ENCODE results near the gene GPR84.

GPR84 gene

DNA sequence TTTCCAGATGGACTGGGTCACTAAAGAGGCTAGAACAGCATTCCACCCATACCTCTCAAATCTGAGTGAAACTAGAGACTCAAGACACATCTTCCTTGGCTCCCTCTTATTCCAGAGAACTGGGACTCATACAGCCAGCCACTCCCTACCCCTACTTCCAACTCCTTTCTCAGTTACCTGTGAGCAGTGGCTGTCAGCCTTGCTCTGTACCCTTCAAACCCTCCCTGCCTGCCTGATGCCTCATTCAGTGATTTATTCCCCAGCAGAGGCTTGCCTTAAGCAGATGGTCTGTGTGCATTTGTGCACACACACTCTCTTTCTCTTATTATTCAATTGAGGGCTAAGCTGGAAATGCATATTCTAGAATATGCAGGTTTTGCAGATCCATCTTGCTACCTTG, 14.6 kb downstream of the GPR84 start:
- no peak for TF ChIP-seq POLR2A (IDR thresholded peaks at IDR 0.05; ENCODE audit: low read length)
- no peak for TF ChIP-seq GATA1 (IDR thresholded peaks at IDR 0.05; ENCODE audit: low read depth, low read length)

DNA sequence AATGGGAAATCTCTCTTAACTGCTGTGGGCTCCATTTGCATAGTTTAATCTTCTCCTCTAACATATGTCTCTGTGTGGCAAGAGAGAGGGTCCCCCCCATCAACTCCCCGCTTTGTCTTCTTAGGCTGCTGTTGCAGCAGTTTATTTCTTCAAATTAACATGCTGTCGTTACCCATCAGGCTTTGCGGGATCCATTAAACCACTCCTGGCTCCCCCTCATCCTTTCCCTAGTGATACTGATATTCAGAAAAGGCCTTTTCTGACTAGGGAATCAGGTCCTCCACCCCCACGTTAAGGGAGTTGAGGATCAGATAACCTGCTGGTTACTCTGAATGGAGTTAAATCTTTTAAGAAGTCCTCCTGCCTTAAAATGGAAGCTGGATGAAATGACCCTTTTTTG, 15.2 kb downstream of the GPR84 start:
- DNase-seq: no peak
- no peak for TF ChIP-seq GATA1 (IDR thresholded peaks at IDR 0.05; ENCODE audit: low read depth, low read length)
- no peak for TF ChIP-seq POLR2A (IDR thresholded peaks at IDR 0.05; ENCODE audit: low read length)

More for the DNA sequence above, 14.6 kb downstream of the GPR84 start:
- DNase-seq: no peak

DNA sequence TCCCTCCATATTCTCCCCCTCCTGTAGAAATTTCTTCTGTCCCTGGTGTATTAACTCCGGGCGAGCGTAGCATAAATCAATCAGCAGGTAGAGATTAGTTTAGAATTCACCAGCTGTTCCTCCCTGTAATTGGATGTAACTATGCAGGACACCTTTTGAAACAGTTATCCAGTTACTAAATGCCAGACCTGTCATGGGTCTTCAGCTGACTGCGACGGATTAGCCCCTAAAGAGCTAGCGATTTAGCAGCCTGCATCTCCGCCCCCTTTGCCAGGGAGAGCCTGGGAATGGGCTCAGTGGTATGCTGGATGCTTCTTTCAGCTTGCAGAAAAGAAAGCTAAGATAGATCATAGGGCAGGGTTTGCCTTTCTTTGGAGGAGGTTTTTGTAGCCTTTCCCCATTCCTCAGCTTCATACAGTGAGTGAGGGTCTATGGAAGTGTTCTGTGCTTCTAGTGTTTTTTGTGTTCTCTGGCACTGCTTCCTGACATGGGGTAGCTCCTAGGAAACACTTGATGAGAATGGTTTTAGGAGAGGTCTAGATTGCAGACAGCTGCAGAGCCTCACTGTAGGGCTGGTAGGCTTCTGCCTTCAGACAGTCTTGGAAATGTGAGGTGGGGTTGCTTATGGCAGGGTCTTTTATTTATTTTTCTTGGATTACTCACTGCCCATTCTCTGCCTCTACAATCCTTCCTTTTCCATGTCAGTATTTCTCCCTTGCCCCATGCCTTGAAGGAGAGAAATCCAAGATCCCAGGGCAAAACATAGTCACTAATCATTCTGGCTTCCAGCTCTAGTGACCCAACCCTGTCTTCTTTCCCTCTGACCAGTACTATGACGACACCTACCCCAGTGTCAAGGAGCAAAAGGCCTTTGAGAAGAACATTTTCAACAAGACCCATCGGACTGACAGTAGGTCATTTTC, 22.6 kb downstream of the GPR84 start:
- no peak for TF ChIP-seq GATA1 (IDR thresholded peaks at IDR 0.05; ENCODE audit: low read depth, low read length)
- no peak for TF ChIP-seq POLR2A (IDR thresholded peaks at IDR 0.05; ENCODE audit: low read length)

DNA sequence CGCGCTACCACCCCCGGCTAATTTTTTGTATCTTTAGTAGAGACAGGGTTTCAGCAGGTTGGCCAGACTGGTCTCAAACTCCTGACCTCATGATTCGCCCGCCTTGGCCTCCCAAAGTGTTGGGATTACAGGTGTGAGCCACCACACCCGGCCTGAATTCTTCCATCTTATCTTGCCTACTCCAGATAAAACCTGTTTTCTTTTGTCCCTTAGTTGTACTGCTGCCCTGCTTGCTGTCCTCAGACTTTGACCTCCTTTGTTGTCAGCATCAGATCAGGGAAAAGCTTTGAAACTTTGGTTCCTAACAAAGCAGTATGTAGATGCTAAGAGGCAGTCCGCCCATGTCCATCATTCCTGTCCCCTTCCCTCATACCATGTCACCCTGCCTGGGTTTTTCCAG, 23.4 kb downstream of the GPR84 start:
- TF ChIP-seq GATA1 (IDR thresholded peaks at IDR 0.05; ENCODE audit: low read depth, low read length): no peak
- TF ChIP-seq POLR2A (IDR thresholded peaks at IDR 0.05; ENCODE audit: low read length): no peak
- DNase-seq: no peak

More for the DNA sequence above, 22.6 kb downstream of the GPR84 start:
- no peak for DNase-seq

DNA sequence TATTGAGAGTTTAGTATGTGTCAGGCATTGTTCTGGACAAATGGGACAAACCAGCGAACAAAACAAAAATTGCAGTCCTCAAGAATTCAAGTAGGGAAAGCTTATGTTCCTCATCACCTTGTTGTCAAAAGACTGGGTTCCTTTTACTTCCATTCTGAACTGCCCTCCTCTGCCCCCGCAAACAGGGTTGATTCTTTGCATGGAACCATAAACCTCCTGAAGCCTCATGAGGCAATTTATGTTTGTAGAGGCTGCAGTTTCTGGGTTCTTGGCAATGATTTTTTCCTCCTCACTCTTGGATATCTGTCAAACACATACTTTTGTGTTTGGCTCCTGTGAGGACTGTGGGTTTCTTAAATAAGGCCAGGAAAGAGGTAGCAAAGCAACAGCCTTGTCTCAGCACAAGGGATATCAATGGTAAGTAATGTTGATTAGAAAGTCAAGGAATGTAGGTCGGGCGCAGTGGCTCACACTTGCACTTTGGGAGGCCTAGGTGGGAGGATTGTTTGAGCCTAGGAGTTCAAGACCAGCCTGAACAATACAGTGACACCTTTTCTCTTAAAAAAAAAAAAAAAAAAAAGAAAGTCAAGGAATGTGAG, 25.5 kb downstream of the GPR84 start:
- TF ChIP-seq GATA1 (IDR thresholded peaks at IDR 0.05; ENCODE audit: low read depth, low read length) (no peak), POLR2A (IDR thresholded peaks at IDR 0.05; ENCODE audit: low read length) (no peak)
- DNase-seq: no peak

DNA sequence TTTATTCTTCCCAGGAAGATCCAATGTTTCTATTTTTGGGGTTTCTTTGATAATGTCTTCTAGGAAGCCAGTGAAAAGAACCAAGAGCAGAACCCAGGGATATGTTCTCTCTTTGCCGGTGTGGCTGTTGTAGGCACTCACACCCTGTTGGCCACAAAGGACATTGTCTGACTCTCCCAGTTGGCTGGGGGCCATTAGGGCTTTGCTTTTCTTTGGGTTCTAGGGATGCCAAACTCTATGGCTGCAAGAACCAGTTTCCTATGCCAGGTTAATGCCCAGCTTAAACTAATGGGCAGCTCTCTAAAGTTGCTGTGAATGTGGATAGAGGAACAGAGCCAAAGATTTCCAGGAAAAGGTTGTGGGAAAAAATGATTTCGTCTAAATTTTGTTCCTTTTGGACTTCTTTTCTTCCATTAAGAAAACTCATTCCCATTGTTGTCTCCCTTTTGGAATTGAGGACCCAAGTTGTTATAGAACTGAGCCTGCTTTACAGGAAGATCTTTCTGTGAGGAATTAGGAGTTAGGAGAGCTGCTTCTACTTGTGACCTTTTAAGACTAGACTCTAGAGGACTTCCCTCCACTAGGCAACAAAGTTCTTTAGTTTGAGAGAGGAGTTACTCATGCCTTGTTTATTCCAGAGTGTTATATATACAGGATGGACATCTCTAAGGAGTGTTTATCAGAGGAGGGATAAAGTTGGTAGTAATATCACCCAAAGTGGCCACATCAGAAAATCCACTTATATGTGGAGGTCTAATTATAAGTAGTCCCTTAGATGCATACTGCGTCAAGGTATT, 26.2 kb downstream of the GPR84 start:
- peak in 1 of 2 experiments; percentile 8 for DNase-seq
- TF ChIP-seq POLR2A (IDR thresholded peaks at IDR 0.05; ENCODE audit: low read length): no peak
- no peak for TF ChIP-seq GATA1 (IDR thresholded peaks at IDR 0.05; ENCODE audit: low read depth, low read length)

DNA sequence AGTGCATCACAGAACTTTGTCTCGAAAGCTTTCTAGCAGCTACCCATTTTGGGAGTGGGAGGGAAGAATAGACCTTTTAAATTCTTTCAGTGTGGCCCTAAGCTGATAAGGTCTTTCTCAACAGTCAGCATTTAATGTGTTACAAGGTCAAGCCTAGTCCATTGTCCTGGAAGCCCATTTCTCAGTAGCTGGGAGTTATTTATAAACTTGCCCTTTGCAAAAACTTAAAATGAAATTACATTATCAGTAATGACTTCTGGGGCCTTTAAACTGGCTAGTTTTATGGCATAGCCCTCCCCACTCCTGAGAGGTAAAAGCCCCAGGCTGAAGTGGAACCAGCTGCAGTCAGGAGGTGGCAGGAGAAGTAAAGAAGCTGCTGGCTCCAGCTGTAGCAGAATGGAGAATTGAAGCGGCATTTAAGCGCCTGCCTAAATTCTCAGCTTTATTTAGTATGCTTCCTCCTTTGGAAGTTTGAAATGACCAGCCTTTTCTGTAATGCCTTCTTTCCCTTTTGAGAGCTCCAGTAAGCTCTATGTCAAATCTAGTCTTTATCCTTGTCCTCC, 26.9 kb downstream of the GPR84 start:
- TF ChIP-seq POLR2A (IDR thresholded peaks at IDR 0.05; ENCODE audit: low read length) (no peak), GATA1 (IDR thresholded peaks at IDR 0.05; ENCODE audit: low read depth, low read length) (no peak)

DNA sequence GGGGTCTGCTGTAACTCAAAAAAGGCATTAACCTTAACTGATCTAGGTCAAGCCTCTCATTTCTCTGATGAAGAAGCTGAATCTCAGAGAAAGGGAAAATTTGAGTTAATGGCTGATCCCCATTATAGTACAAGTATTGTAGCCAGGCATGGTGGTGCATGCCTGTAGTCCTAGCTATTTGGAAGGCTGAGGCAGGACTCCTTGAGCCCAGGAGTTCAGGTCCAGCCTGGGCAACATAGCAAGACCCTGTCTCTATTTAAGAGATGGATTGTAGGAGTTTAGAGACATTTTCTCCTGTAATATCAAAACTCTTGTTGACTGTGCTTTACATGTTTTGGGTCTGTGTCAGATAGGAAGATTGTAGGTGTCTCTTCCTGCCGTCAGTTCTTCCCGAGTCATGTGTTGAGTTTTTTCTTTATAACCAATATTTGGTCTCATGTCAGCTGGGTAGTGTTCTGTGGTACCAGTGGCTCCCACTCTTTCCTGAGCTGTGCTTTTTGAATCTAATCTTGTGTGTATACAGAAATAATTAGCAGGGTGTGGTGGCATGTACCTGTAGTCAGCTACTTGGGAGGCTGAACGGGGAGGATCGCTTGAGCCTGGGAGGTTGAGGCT, 30.8 kb downstream of the GPR84 start:
- TF ChIP-seq POLR2A (IDR thresholded peaks at IDR 0.05; ENCODE audit: low read length): no peak
- TF ChIP-seq GATA1 (IDR thresholded peaks at IDR 0.05; ENCODE audit: low read depth, low read length): no peak
- no peak for DNase-seq

More for the DNA sequence above, 26.9 kb downstream of the GPR84 start:
- peak; percentile 44 to 46 for DNase-seq

DNA sequence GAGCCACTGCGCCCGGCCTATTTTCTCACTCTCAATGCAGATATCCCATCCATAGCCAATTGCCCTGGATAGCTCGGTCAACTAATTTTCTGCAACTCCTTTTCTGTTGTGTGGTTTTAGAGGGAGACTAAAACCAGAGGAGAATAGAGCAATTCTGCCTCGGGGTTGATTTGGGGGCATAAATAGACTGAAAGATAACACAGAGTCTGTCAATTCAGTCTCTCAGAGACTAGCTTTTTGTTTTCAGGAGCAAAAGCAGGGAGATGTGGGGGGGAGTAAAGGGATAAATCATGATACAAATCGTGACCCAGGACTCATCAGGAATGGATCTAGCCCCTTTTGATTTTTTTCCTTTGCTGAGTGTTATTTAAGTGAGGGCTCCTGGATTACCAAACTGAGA, 32.8 kb downstream of the GPR84 start:
- TF ChIP-seq GATA1 (IDR thresholded peaks at IDR 0.05; ENCODE audit: low read depth, low read length): no peak
- no peak for TF ChIP-seq POLR2A (IDR thresholded peaks at IDR 0.05; ENCODE audit: low read length)

DNA sequence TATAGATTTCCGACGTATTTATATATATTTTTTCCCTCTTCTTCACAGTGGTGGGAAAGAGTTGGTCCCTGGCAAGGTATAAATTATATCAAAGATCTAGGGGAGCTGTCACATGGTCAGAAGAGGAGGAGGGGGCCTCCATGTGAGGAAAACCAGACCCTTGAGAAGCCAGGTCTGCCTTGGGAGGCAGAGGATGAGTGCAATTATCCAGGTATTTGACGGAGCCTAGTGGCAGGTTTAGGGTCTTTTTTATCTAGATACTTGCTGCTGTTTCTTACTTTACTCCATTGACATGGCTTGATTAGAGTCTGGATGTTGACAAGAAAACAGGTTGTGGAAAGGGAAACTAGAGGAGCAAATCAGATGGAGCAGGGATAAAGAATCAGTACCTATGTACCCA, 33.8 kb downstream of the GPR84 start:
- DNase-seq: no peak
- TF ChIP-seq POLR2A (IDR thresholded peaks at IDR 0.05; ENCODE audit: low read length): no peak
- TF ChIP-seq GATA1 (IDR thresholded peaks at IDR 0.05; ENCODE audit: low read depth, low read length): no peak

More for the DNA sequence above, 32.8 kb downstream of the GPR84 start:
- no peak for DNase-seq

DNA sequence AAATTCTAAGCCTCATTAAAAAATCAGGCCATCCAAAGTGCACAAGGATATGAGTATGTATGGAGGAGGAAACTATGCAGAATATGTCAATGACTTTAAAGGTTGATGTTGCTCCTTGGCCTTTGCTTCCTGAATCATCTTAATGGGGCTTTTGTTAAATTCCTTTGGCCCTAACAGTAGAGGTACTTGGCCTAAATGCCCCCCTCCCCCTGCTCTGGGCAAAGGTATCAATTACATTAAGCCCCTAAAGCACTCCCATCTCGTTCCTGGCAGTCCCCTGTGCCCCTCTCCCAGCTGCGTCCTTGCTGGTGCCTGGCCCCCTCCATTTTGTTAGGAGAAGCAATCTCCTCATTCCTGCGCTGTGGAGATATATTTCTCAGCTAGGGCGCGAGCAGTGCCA, 34.5 kb downstream of the GPR84 start:
- no peak for DNase-seq

DNA sequence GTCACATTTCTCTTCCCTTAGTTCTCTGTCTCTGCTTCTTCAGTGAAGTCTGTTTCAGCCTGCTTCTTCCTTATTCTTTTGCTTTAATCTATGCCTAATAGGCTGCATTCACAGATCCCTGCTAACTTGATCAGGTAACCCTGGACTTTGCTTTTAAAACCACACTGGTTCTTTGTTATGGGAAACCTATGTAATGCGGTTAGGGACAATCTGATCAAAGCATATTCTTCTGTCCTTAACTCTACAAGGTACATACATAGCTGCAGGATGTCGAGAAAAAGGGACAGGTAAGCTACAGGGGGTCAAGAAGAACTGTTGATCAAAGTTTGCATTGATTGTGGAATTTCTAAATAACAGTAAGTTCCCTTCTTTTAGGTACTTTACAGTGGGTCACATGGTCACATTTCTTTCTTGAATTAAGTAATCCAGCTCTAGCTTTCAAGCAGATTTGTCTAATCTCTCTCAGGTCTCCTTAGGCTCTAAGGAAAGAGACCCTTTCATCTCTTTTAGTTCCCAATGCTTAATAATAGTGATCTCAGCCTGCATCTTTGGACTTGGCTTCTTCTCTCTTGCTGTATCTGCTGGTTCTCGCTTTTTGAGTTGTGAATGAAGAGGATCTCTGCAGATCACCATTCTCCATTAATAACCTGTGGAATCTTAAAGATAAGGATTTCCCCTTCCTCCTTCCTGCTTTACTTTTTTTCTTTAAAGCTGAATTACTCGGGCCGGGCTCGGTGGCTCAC, 35.5 kb downstream of the GPR84 start:
- TF ChIP-seq GATA1 (IDR thresholded peaks at IDR 0.05; ENCODE audit: low read depth, low read length) (no peak), POLR2A (IDR thresholded peaks at IDR 0.05; ENCODE audit: low read length) (no peak)
- no peak for DNase-seq

More for the DNA sequence above, 34.5 kb downstream of the GPR84 start:
- TF ChIP-seq GATA1 (IDR thresholded peaks at IDR 0.05; ENCODE audit: low read depth, low read length): no peak
- no peak for TF ChIP-seq POLR2A (IDR thresholded peaks at IDR 0.05; ENCODE audit: low read length)

DNA sequence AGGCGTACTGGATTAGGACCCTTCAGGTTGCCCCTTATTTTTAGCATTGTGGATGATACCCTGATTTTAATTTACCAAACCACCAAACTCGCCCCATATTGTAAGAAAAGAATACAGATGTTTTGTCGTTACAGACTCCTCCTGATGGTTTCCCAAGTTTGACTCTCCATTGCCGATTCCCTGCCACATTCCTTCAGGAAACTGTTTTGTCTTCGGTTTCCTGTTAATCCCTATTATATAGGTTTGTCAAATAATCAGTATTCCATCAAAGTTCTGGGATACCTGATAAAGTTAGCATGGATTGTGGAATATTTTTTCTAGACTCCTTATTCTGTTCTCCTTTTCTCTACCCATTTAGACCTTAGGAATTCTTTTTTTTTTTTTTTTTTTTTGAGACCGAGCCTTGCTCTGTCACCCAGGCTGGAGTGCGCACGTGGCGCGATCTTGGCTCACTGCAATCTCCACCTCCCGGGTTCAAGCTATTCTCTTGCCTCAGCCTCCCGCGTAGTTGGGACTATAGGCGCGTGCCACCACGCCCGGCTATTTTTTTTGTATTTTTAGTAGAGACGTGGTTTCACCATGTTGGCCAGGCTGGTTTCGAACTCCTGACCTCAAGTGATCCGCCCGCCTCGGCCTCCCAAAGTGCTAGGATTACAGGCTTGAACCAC, 38.7 kb downstream of the GPR84 start:
- peak in 1 of 2 experiments; percentile 46 for DNase-seq

Data from erythroblast (primary cell).